ENCODE results near the gene SPAG8. TPM values are rescaled to one million over a fixed set of nuclear protein-coding genes. Genes with fewer than 3 reads are reported as not detected.

Gene SPAG8
- polyA plus RNA-seq (ENCODE audit: insufficient read length in 10 of 10), result 1 to 10 TPM; 1.1 to 3.5 (median 1.8) TPM
- long read RNA-seq, donor 1, result 0 reads
- long read RNA-seq, donor 2, partial matches to known transcripts, result 6 of 6 reads
- long read RNA-seq, donor 2, other reads (novel, unspliced or antisense), result 0 of 6 reads
- long read RNA-seq, donor 3, result 0 reads
- long read RNA-seq, donor 4, result 0 reads
- long read RNA-seq, donor 5, result 0 reads
- long read RNA-seq, donor 6, result 0 reads
- long read RNA-seq, donor 7, partial matches to known transcripts, result 11 of 11 reads
- long read RNA-seq, donor 7, other reads (novel, unspliced or antisense), result 0 of 11 reads
- long read RNA-seq, donor 8, result 0 reads
- long read RNA-seq, donor 9, result 0 reads

GRCh38 chr9:35812025-35812602 is at the start of gene SPAG8:
SPAG8 (minus strand) TSS chr9:35812262; CDS start chr9:35812147, 115 bp downstream.
- DNase-seq, result peak; percentile 93 to 98 (median 94)

DNA sequence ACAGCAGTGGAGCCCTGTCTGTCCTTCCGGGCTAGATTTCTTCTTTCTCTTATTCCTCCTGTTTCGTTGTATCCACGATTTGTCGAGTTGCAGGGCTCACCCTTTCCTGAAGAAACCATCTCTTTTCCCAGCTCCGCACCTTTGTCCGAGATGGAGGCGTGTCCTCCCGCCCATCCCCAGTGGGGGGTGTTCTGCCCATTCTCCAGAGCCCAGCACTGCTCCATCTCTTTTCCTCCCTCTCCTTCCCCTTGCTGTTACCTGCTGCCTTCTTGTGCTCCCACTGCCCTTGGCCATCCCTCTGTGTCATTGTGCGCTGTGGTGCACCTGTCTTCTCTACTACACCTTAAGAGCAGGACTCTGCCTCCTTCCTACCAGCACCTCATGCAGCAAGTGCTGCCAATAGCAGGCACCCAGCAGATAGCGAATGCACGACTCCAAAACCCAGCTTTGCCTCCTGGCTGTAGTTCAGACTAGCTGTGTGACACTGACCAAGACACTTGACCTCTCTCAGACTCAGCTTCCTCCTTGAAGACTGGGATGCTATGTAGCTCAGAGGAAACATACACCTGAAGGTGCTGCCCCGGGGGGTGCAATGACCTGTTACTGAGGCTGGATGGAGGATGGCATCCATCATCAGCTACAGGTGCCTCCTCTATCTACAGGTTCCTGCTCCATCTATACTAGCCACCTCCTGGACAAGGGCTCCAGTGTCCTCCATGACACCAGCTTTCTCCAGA is 49.3 kb upstream of the SPAG8 start:
- DNase-seq, result no peak

GRCh38 chr9:35859990-35860339 is 47.9 kb upstream of the SPAG8 start:
- DNase-seq, result peak in 1 of 3 donors; percentile 35

DNA sequence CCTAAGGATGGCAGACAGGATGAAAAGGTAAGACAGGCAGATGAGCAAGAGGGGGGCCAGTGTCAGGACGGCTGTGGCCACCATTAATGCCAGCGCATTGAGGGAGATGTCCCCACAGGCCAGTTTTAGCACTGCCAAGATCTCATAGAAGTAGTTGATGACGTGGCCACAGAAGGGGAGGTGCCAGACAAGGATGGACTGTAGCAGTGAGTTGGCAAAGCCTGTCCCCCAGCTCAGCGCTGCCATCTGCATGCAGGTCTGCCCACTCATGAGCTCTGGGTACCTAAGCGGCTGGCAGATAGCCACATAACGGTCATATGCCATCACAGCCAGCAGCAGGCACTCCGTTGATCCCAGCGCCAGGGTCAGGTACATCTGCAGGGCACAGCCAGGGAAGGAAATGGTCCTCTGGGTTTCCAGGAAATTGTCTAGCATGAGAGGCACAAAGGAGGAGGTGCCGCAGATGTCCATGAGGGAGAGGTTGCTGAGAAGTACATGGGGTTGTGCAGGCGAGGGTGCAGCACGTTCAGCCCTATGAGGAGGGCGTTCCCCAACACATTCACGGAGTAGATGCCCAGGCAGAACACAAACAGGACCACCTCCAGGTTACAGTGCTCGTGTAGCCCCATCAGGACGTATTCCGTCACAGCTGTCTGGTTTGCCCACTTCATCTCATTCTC is 47.4 kb upstream of the SPAG8 start:
- DNase-seq, result peak in 1 of 3 donors; percentile 27

DNA sequence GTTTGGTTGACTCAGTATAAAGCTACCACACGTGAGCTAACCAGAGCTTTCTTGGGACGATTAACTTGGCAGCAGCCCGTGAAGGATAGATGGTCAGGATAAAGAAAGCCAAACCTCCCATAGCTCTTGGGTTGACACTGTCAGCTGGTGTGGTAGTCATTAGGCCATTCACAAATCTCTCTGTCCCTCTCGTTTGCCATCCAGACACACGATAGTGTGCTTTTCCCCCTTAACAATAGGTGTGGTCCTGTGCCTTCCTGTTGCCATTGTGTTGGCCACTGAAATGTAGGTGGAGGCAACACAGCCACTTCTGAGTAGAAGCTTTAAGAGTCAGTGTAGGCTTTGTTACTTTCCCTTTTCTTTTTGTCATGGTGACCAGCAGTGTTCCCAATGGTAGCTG is 46.4 kb upstream of the SPAG8 start:
- no peak for DNase-seq

- no peak for DNase-seq
Measured at GRCh38 chr9:35856882-35857281, 44.8 kb upstream of the SPAG8 start.

- no peak for DNase-seq
Measured at GRCh38 chr9:35856206-35856605, 44.1 kb upstream of the SPAG8 start.

GRCh38 chr9:35854091-35854762 is 42.2 kb upstream of the SPAG8 start:
- no peak for DNase-seq

GRCh38 chr9:35852876-35853865 is 41.1 kb upstream of the SPAG8 start:
- DNase-seq, result no peak

DNA sequence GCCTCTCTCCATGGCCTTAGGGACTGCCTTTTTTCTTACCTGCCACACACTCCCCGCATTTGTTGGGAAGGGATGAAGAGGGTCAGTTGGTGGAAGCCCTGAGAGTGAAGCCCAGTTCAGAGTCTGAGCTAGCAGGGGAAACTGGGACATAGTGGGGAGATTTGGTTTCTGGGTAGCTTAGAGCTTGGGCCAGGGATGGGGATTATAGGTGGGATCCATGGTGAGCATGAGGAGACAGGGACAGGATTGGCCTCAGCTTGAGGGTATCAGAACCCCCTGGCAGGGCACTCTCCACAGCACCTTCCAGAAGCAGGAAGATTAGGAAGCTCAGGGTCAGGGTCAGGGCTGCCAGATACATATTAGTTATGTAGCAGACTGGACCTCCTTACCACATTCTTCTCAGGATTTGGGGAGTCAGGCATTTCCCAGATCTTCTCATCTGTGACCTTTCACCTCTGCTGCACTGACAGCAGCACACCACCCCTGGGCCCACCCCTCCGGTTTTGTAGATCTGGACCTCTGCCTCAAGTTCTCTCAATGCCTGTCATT is 40.3 kb upstream of the SPAG8 start:
- DNase-seq, result no peak

DNA sequence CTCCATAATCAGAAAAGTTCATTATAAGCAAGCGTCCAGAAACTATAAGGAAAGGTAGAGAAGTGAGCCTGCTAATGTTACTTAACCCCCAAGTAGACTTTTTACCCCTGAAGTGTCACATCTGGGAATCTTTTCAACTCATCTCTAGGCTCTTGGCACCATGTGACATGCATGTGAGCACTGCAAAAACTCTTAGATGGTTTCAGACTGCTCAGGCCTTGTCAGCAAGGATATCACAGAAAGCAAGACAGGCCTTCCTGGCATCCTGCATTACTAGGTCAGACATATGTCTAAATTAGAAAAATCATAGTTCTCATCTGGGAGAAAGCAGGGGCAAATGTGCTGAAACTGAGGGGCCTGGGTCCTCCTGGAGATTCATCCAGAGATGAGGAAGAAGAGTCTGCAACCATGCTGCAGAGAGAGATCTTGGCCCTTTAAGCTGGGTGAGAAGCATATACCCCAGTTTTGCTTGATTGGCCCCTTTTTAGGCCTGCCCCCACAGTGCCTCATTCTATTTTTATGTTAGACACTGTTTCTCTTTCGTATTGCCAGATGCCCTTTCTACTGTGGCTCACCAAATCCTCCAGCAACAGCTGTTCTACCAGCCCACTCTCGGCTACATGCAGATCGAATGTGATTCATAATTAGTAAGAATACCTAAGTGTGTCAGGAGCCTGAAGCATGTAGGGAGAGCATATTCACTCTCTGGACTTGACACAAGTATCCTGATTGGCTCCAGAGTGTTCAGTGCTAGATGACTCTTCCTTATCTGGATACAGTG is 35.9 kb upstream of the SPAG8 start:
- DNase-seq, result peak in 2 of 3 donors; percentile 36 to 72

GRCh38 chr9:35845824-35846771 is 34.0 kb upstream of the SPAG8 start:
- no peak for DNase-seq

DNA sequence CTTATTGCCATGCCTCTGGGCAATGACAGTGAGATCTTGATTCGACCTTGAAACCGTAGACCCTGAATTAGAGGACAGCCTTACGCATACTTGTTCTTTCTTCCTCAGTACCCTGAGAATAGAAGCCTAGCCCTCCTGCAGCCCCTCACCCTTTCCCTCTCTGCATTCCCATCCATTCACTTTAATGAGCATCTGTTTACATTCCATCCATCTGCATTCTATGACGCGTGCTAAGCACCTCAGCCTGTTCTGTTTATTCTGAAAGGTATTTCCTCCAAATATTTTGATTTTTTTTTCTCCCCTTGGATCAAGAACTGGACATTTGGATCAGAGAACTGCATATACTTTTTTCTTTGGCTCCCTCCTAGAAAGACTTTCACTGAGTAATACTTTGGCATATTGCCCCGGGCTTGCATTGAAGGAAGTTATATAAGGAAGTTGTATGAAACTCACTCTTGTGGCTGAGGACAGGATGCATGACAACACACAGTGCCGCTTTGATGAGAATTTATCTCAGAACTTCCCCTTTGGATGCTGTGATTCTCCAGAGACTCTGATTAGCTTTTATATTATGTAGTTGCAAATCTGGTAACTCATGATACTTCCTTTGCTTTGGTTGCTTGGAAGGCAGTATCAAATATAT is 32.7 kb upstream of the SPAG8 start:
- DNase-seq, result peak; percentile 91 to 95 (median 92)

GRCh38 chr9:35842795-35843194 is 30.7 kb upstream of the SPAG8 start:
- DNase-seq, result no peak

- no peak for DNase-seq
Measured at GRCh38 chr9:35842020-35842745, 30.1 kb upstream of the SPAG8 start.

GRCh38 chr9:35841645-35841900 is 29.5 kb upstream of the SPAG8 start:
- no peak for DNase-seq
